Calu3 (cell line): ENCODE measurements around the gene ORAI3. TPM values are rescaled to one million over a fixed set of nuclear protein-coding genes. Genes with fewer than 3 reads are reported as not detected.

ENCODE experiments used
- BruUV-seq: library from RNA; stranded (reverse); fragments of 400-500 nt; replicated peaks from 2 replicates; lab custom pipeline; 2021; lab: Mats Ljungman, UMichigan
- CTCF ChIA-PET: fragments of 300-600 bp; sonication (Branson Sonifier 250); formaldehyde crosslinking; loops from one replicate; lab custom pipeline; 2022; ENCODE audit warnings: antibody characterized with exemption; lab: Charles Lee
- DNase-seq: peaks from one replicate; pipeline ENCODE4 v3.0.0; 2022
- H3K27ac Mint-ChIP-seq: one replicate; pipeline ENCODE4 v1.8.0; 2022; ENCODE audit warnings: mixed read lengths; ENCODE audit not compliant: unreplicated experiment
- H3K27me3 Mint-ChIP-seq: one replicate; pipeline ENCODE4 v1.8.0; 2022; ENCODE audit warnings: mixed read lengths; ENCODE audit not compliant: unreplicated experiment
- H3K36me3 Mint-ChIP-seq: one replicate; pipeline ENCODE4 v1.8.0; 2022; ENCODE audit warnings: mild to moderate bottlenecking, moderate library complexity, mixed read lengths; ENCODE audit not compliant: insufficient read depth, unreplicated experiment
- H3K4me1 Mint-ChIP-seq: one replicate; pipeline ENCODE4 v1.8.0; 2022; ENCODE audit warnings: mild to moderate bottlenecking, low read depth, mixed read lengths; ENCODE audit not compliant: unreplicated experiment
- H3K4me3 Mint-ChIP-seq: one replicate; pipeline ENCODE4 v1.8.0; 2022; ENCODE audit warnings: mild to moderate bottlenecking, low read depth, moderate library complexity, mixed read lengths; ENCODE audit not compliant: unreplicated experiment
- H3K9me3 Mint-ChIP-seq: one replicate; pipeline ENCODE4 v1.8.0; 2022; ENCODE audit warnings: low read depth, mixed read lengths; ENCODE audit not compliant: unreplicated experiment
- intact Hi-C: fragments of 100-400 bp; cut with micrococcal nuclease; formaldehyde crosslinking; loops from one replicate; pipeline ENCODE4 v1.10.0; 2022; ENCODE audit not compliant: unreplicated experiment
- total RNA-seq: library from RNA; stranded (reverse); gene quantifications from 2 replicates; pipeline ENCODE4 v1.2.3, GENCODE V29; 2022
- TF ChIP-seq, protein P1 (sequence below): fragments of 200-600 bp; IDR thresholded peaks from one replicate; pipeline ENCODE4 v1.8.0; 2022; ENCODE audit warnings: antibody characterized with exemption; ENCODE audit not compliant: unreplicated experiment

ORAI3 gene
- total RNA-seq, 1 experiment from 2014 or later = 14.7 TPM

DNA sequence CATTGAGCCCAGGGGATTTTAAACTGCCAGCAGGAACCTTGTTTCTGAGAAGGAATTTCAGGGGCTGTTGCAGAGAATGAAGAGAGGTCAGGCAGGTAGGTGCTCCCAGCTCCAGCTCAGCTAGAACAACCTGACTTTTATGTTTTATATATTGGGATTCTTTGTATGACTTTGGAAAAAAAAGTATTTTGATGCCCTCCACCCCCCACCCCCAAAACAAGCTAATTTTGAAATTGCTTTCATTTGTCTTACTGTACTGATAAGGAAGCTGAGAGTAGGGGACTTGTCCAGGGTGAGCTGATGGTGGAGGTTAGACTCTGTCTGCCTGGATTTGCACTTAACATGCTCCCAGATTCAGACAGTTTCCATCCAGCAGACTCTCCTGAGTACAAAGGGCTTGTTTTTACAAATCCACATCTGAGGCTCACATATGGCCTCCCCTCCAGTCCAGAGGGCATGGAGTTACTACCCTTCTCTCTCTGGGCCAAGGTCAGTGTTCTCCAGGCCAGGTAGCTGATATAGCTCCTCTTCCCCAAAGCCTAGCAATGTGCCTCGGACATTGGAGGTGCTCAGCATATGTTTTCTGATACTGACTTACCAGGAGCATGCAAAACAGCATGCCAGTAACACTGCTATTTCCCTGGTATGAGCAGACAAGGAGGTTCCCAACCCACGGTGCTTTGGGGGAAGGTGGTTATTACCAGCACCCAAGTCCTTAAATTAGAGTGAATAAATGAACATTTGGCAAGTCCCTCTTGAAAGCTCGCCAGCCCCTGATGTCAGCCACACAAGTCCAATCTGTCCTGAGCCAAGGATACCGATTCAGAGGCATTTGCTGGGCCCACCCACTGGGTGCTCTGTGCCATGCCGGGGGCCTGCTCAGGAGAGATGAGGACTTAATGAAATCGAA, 50.2 kb downstream of the ORAI3 start:
- BruUV-seq = no TSS peak
- Mint-ChIP-seq H3K36me3 (peaks cover 16% of the 10 kb centered on the region), H3K4me3 (no peak overlapping the region), H3K9me3 (no peaks in the 10 kb centered on the region), H3K27me3 (peaks cover 34% of the 10 kb centered on the region), H3K4me1 (peaks cover 20% of the 10 kb centered on the region), H3K27ac (no peak overlapping the region)
- DNase-seq = no peak
- CTCF ChIA-PET = interaction anchor here (0.6 to 1.1 kb wide), 4 partner anchors 14 to 1220 kb away, joined by 3 read pairs; partner anchors contain the start of gene HSD3B7
- intact Hi-C loops = no loop called here
- TF ChIP-seq, protein P1, sequence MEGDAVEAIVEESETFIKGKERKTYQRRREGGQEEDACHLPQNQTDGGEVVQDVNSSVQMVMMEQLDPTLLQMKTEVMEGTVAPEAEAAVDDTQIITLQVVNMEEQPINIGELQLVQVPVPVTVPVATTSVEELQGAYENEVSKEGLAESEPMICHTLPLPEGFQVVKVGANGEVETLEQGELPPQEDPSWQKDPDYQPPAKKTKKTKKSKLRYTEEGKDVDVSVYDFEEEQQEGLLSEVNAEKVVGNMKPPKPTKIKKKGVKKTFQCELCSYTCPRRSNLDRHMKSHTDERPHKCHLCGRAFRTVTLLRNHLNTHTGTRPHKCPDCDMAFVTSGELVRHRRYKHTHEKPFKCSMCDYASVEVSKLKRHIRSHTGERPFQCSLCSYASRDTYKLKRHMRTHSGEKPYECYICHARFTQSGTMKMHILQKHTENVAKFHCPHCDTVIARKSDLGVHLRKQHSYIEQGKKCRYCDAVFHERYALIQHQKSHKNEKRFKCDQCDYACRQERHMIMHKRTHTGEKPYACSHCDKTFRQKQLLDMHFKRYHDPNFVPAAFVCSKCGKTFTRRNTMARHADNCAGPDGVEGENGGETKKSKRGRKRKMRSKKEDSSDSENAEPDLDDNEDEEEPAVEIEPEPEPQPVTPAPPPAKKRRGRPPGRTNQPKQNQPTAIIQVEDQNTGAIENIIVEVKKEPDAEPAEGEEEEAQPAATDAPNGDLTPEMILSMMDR = no peak

DNA sequence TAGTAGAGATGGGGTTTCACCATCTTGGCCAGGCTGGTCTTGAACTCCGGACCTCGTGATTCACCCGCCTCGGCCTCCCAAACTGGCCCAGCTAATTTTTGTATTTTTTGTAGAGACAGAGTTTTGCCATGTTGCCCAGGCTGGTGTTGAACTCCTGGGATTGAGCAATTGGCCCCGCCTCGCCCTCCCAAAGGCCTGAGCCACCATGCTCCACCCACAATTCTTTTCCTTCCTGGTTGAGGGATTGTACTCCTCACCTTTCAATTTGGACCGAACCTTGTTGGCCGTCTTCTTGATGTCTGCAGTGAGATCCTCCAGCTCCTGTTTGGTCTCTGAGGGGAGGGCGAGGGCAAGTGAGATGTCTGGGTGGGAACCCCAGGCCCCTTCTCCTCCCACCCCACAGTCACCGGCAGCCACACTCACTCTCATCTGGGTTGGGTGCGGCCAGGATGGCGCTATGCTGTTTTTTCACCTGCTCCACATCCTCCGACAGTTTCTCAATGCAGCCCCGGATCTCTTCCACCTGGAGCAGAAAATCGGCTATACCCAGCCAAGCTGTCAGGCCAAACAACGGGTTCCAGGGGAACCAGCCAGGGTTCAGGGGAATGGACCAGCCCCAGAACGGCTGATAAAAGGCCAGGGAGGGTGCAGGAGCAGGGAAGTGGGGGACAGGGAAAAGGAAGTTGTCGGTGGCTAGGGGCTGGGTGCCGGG, 52.0 kb downstream of the ORAI3 start:
- DNase-seq = no peak
- TF ChIP-seq, protein P1 = no peak
- intact Hi-C loops = no loop called here
- Mint-ChIP-seq H3K36me3 (peaks cover 19% of the 10 kb centered on the region), H3K4me1 (peaks cover 25% of the 10 kb centered on the region), H3K27me3 (peaks cover 49% of the 10 kb centered on the region), H3K4me3 (no peak overlapping the region), H3K9me3 (no peaks in the 10 kb centered on the region), H3K27ac (no peak overlapping the region)
- CTCF ChIA-PET = interaction anchor here (0.5 kb wide), 1 partner anchor 296 kb away, joined by 3 read pairs; no protein-coding TSS in a partner anchor
- no TSS peak for BruUV-seq

DNA sequence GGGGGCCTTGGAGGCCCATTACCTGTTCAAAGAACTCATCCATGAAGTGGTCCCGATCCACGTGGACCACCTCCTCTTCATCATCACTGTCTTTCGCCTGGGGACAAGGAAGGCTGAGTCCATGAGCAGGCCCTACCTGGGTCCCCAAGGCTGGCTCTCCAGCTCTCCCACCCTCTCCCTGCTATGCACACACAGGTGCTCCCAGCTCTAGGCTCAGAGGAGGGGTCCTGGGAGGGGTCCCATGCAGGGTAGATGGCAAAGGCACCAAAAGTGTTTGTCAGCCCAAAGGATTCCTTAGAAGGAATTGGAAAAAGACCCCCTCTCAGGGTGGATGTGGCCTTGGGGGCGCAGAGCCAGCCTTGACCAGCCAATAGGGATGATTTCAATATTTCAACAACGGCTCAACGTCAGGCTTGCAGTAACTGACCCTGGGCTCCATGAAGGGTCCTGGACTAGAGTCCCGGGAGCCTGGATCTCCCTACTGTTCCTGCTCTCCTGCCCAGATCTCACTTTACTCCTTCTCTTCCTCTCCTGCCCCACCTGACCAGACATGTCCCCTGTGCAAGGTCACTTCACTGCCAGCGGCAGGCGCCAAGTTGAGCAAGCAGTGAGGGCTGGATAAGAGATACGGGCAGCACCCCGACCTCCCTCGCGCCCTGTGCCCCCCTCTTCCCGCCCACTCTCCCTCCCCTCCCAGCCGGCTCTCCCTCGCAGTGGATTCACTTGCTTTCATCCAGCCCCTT, 52.8 kb downstream of the ORAI3 start:
- Mint-ChIP-seq H3K27me3 (peaks cover 58% of the 10 kb centered on the region), H3K9me3 (no peaks in the 10 kb centered on the region), H3K4me1 (peaks cover 25% of the 10 kb centered on the region), H3K36me3 (peaks cover 15% of the 10 kb centered on the region), H3K27ac (no peak overlapping the region), H3K4me3 (no peak overlapping the region)
- no TSS peak for BruUV-seq
- intact Hi-C loops = no loop called here
- no peak for DNase-seq
- CTCF ChIA-PET = interaction anchor here (0.6 to 0.7 kb wide), 2 partner anchors 9 to 303 kb away, joined by 3 read pairs; partner anchors contain the start of gene SRCAP
- TF ChIP-seq, protein P1 = no peak

DNA sequence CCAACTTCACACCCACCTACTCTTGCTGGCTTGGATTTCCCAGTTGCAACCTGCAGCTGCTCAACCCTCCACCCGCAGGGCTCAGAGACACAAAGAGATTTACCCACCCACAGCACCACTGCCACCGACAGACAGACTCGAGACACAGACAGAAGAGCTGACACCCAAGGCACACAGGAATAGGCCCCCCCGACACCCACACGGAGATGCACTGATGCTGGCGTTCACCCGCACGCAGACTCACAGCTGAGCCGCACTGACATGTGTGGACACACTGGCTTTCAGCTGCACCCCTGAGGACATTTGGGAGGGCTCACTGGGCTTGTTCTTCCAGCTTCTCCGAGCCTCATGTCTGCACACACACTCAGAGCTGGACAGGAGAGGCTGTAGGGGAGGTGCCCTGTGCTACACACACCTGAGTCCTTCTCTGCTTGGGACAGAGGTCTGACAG, 53.4 kb downstream of the ORAI3 start:
- TF ChIP-seq, protein P1 = no peak
- DNase-seq = no peak
- H3K27me3 Mint-ChIP-seq = peaks cover 64% of the 10 kb centered on the region
- intact Hi-C loops = no loop called here
- H3K9me3 Mint-ChIP-seq = no peaks in the 10 kb centered on the region
- H3K27ac Mint-ChIP-seq = no peak overlapping the region
- peaks cover 9% of the 10 kb centered on the region for H3K36me3 Mint-ChIP-seq
- no peak overlapping the region for H3K4me3 Mint-ChIP-seq
- BruUV-seq = no TSS peak
- CTCF ChIA-PET = interaction anchor here (0.6 to 0.9 kb wide), 4 partner anchors 9 to 303 kb away, joined by 3 to 4 read pairs (median 4); partner anchors contain the start of gene SRCAP
- H3K4me1 Mint-ChIP-seq = peaks cover 24% of the 10 kb centered on the region
